H9 (cell line): ENCODE data around the gene CYSTM1. TPM values are rescaled to one million over a fixed set of nuclear protein-coding genes. Genes with fewer than 3 reads are reported as not detected.
A peak's percentile ranks its signal among the peaks of the same experiment; 100 is the strongest.

ENCODE experiments used
- DNase-seq: peaks from one replicate; pipeline ENCODE4 v3.0.0-alpha.2; 2017
- H2AFZ ChIP-seq: one replicate; pipeline ENCODE4 v1.6.1; 2013; ENCODE audit warnings: mild to moderate bottlenecking, low read length, control low read depth, moderate library complexity
- H2AK5ac ChIP-seq: 2 replicates; pipeline ENCODE4 v1.6.1; 2013; ENCODE audit warnings: low read length, control low read depth, mixed read lengths; ENCODE audit not compliant: insufficient read length
- H2BK120ac ChIP-seq: one replicate; pipeline ENCODE4 v1.6.1; 2013; ENCODE audit warnings: low read depth, mild to moderate bottlenecking, low read length, control low read depth, inconsistent platforms; ENCODE audit not compliant: poor library complexity, severe bottlenecking
- H2BK12ac ChIP-seq: 2 replicates; pipeline ENCODE4 v1.6.1; 2013; ENCODE audit warnings: low read length, control low read depth, mixed read lengths, low read depth; ENCODE audit not compliant: insufficient read length
- H2BK15ac ChIP-seq: 2 replicates; pipeline ENCODE4 v1.6.1; 2013; ENCODE audit warnings: low read depth, low read length, control low read depth
- H2BK20ac ChIP-seq: one replicate; pipeline ENCODE4 v1.6.1; 2013; ENCODE audit warnings: low read depth, mild to moderate bottlenecking, low read length, control low read depth, inconsistent platforms; ENCODE audit not compliant: poor library complexity, severe bottlenecking
- H2BK5ac ChIP-seq: 2 replicates; pipeline ENCODE4 v1.6.1; 2013; ENCODE audit warnings: low read length, control low read depth, mixed read lengths; ENCODE audit not compliant: insufficient read length
- H3K14ac ChIP-seq: 2 replicates; pipeline ENCODE4 v1.6.1; 2013; ENCODE audit warnings: low read length, control low read depth; ENCODE audit not compliant: insufficient read depth
- H3K18ac ChIP-seq: 2 replicates; pipeline ENCODE4 v1.6.1; 2013; ENCODE audit warnings: low read depth, mild to moderate bottlenecking, mixed read lengths, low read length, control low read depth; ENCODE audit not compliant: insufficient read length
- H3K23ac ChIP-seq: 2 replicates; pipeline ENCODE4 v1.6.1; 2013; ENCODE audit warnings: low read length, control low read depth, mixed read lengths, low read depth; ENCODE audit not compliant: insufficient read length
- H3K23me2 ChIP-seq: 2 replicates; pipeline ENCODE4 v1.6.1; 2013; ENCODE audit warnings: low read depth, mild to moderate bottlenecking, mixed read lengths, low read length, control low read depth; ENCODE audit not compliant: insufficient read length, poor library complexity, severe bottlenecking
- H3K27ac ChIP-seq: 2 replicates; pipeline ENCODE4 v1.5.1; 2013; ENCODE audit warnings: low read length, control low read depth, mixed read lengths, low read depth; ENCODE audit not compliant: insufficient read length
- H3K27me3 ChIP-seq: 2 replicates; pipeline ENCODE4 v1.6.1; 2013; ENCODE audit warnings: low read length, control low read depth, inconsistent platforms; ENCODE audit not compliant: insufficient read depth
- H3K4ac ChIP-seq: 2 replicates; pipeline ENCODE4 v1.6.1; 2013; ENCODE audit warnings: low read depth, mild to moderate bottlenecking, control low read depth, inconsistent platforms, low read length, moderate library complexity
- H3K4me1 ChIP-seq: 2 replicates; pipeline ENCODE4 v1.6.1; 2013; ENCODE audit warnings: low read length, control low read depth, inconsistent platforms; ENCODE audit not compliant: insufficient read depth
- H3K4me2 ChIP-seq: 2 replicates; pipeline ENCODE4 v1.6.1; 2013; ENCODE audit warnings: low read length, control low read depth, mixed read lengths; ENCODE audit not compliant: insufficient read length, insufficient read depth
- H3K56ac ChIP-seq: 2 replicates; pipeline ENCODE4 v1.6.1; 2013; ENCODE audit warnings: low read depth, mild to moderate bottlenecking, mixed read lengths, low read length, control low read depth; ENCODE audit not compliant: insufficient read length
- H3K79me1 ChIP-seq: 2 replicates; pipeline ENCODE4 v1.6.1; 2013; ENCODE audit warnings: low read depth, mild to moderate bottlenecking, moderate library complexity, low read length, control low read depth, inconsistent platforms; ENCODE audit not compliant: insufficient read depth, poor library complexity, severe bottlenecking
- H3K79me2 ChIP-seq: 2 replicates; pipeline ENCODE4 v1.6.1; 2013; ENCODE audit warnings: low read length, control low read depth, inconsistent platforms; ENCODE audit not compliant: insufficient read depth
- H3K9ac ChIP-seq: 2 replicates; pipeline ENCODE4 v1.6.1; 2013; ENCODE audit warnings: low read length, control low read depth, mixed read lengths; ENCODE audit not compliant: insufficient read length; ENCODE audit errors: extremely low read depth
- H3K9me3 ChIP-seq: one replicate; pipeline ENCODE4 v1.6.1; 2013; ENCODE audit warnings: low read depth, low read length, inconsistent platforms; ENCODE audit not compliant: control insufficient read depth
- H3T11ph ChIP-seq: one replicate; pipeline ENCODE4 v1.6.1; 2013; ENCODE audit warnings: mild to moderate bottlenecking, low read length, control low read depth, inconsistent platforms
- H4K20me1 ChIP-seq: one replicate; pipeline ENCODE4 v1.6.1; 2013; ENCODE audit not compliant: control insufficient read depth, insufficient read length, insufficient read depth
- H4K5ac ChIP-seq: 2 replicates; pipeline ENCODE4 v1.6.1; 2013; ENCODE audit warnings: low read depth, mild to moderate bottlenecking, mixed read lengths, low read length, control low read depth; ENCODE audit not compliant: insufficient read length
- H4K8ac ChIP-seq: replicated peaks from 2 replicates; pipeline ENCODE4 v1.6.1; 2013; ENCODE audit warnings: low read length, control low read depth, mixed read lengths, low read depth; ENCODE audit not compliant: insufficient read length
- H4K91ac ChIP-seq: 2 replicates; pipeline ENCODE4 v1.6.1; 2013; ENCODE audit warnings: low read depth, mild to moderate bottlenecking, moderate library complexity, mixed read lengths, low read length, control low read depth; ENCODE audit not compliant: insufficient read length
- H3K27ac Mint-ChIP-seq, 3 experiments: 2 replicates in 2 of 3; 3 replicates in 1 of 3; pipeline ENCODE4 v1.8.0; 2020 to 2021; ENCODE audit warnings: mixed read lengths in 3 of 3, mild to moderate bottlenecking in 1 of 3, moderate library complexity in 1 of 3
- H3K27me3 Mint-ChIP-seq: 2 replicates; pipeline ENCODE4 v1.8.0; 2021; ENCODE audit warnings: low read depth, mild to moderate bottlenecking, moderate library complexity, mixed read lengths
- H3K36me3 Mint-ChIP-seq, 3 experiments: 2 replicates in 2 of 3; 3 replicates in 1 of 3; pipeline ENCODE4 v1.8.0; 2020 to 2021; ENCODE audit warnings: low read depth in 3 of 3, mixed read lengths in 3 of 3; ENCODE audit not compliant: insufficient read depth in 1 of 3
- H3K4me1 Mint-ChIP-seq, 2 experiments: 2 replicates each; pipeline ENCODE4 v1.8.0; 2020; ENCODE audit warnings: mixed read lengths in 2 of 2
- H3K4me3 Mint-ChIP-seq, 2 experiments: 2 replicates in 1 of 2; 3 replicates in 1 of 2; pipeline ENCODE4 v1.8.0; 2020 to 2021; ENCODE audit warnings: mild to moderate bottlenecking in 2 of 2, mixed read lengths in 2 of 2, moderate library complexity in 1 of 2
- H3K9me3 Mint-ChIP-seq, 2 experiments: 2 replicates in 1 of 2; 3 replicates in 1 of 2; pipeline ENCODE4 v1.8.0; 2020; ENCODE audit warnings: mild to moderate bottlenecking in 2 of 2, mixed read lengths in 2 of 2, moderate library complexity in 1 of 2
- CTCF ChIP-seq: fragments of 200-600 bp; sonication (generic); conservative IDR thresholded peaks from 3 replicates; pipeline ENCODE4 v1.8.0; 2021; ENCODE audit warnings: antibody characterized with exemption, mild to moderate bottlenecking
- WGBS: extraction: QIAGEN DNeasy Blood & Tissue Kit; methylation state at CpG from one replicate; pipeline ENCODE4 v1.1.7; 2013; ENCODE audit warnings: missing lambda C conversion rate, low lambda C conversion rate, mixed read lengths; ENCODE audit not compliant: insufficient read length; ENCODE audit errors: extremely low coverage; 5-methylcytosine and 5-hydroxymethylcytosine counted together
- total RNA-seq: library from RNA; stranded (reverse); gene quantifications from 2 replicates; pipeline ENCODE4 v1.2.1, GENCODE V29; 2021

Gene CYSTM1
- total RNA-seq, 1 experiment from 2014 or later, result 20.6 TPM

DNA sequence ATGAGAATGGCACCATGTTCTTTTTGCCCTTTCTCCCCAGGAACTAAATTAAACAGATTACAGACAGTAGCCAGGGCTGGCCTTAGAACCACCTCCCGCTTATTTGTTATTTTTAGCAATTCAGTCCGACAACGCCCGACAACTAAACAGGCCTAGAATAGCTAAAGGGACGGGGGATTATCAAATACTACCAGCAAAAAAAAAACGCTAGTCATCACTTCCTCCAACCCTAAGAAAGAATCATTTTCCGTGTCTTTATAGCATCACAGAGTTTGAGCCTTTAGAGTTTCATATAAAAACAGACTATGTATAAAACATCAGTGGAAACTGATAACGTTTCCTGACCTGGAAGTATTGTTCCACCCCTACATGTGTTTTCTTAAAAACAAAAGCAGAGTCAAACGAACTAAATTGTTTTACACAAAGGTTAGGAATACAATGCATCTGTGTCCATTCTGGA is 92.6 kb downstream of the CYSTM1 start:
- no peak overlapping the region for H3K4me2 ChIP-seq
- no peak overlapping the region for H4K5ac ChIP-seq
- 0 out of 7 replicates have a peak, but pooled peaks cover 0 to 3% (median 2%) of the 10 kb centered on the region in 3 experiments for H3K36me3 Mint-ChIP-seq
- H2BK15ac ChIP-seq, result no peak overlapping the region
- H3K9me3 ChIP-seq, result no peaks in the 10 kb centered on the region
- H3K27me3 Mint-ChIP-seq, result no peaks in the 10 kb centered on the region
- H2BK120ac ChIP-seq, result no peak overlapping the region
- no peak overlapping the region for H4K8ac ChIP-seq
- H2AK5ac ChIP-seq, result no peak overlapping the region
- H3K18ac ChIP-seq, result no peak overlapping the region
- no peak overlapping the region for H3K23ac ChIP-seq
- H2BK20ac ChIP-seq, result no peak overlapping the region
- no peaks in the 10 kb centered on the region for H4K20me1 ChIP-seq
- peaks cover 3% of the 10 kb centered on the region for H3K79me1 ChIP-seq
- no peak overlapping the region for H4K91ac ChIP-seq
- no peak overlapping the region for H3K14ac ChIP-seq
- no peak overlapping the region for H3K27ac ChIP-seq
- no peak overlapping the region for H3K9ac ChIP-seq
- no peak for DNase-seq
- H2BK5ac ChIP-seq, result no peak overlapping the region
- H3K4me1 ChIP-seq, result no peaks in the 10 kb centered on the region
- WGBS, result no CpG with 5 or more reads among the region's 9 CpGs
- no peak for TF ChIP-seq CTCF
- H2BK12ac ChIP-seq, result no peak overlapping the region
- H3K9me3 Mint-ChIP-seq, result no peaks in the 10 kb centered on the region
- H3K23me2 ChIP-seq, result no peaks in the 10 kb centered on the region
- no peak overlapping the region for H2AFZ ChIP-seq
- peak overlapping the region in 2 of 3 experiments; percentile 1 to 60; a peak in 3 of 7 replicates for H3K27ac Mint-ChIP-seq
- H3K4me1 Mint-ChIP-seq, result peaks cover 16 to 17% of the 10 kb centered on the region in 2 experiments
- no peak overlapping the region for H3K4ac ChIP-seq
- no peak overlapping the region for H3K4me3 Mint-ChIP-seq
- no peak overlapping the region for H3K56ac ChIP-seq
- H3K27me3 ChIP-seq, result no peaks in the 10 kb centered on the region
- H3T11ph ChIP-seq, result no peak overlapping the region
- 0 out of 2 replicates have a peak, but pooled peaks cover 2% of the 10 kb centered on the region for H3K79me2 ChIP-seq
